ENCODE measurements around the gene CSF2. TPM values are rescaled to one million over a fixed set of nuclear protein-coding genes. Genes with fewer than 3 reads are reported as not detected.

Gene CSF2
- total RNA-seq, 1 experiment from 2014 or later: 0.30 TPM

- Histone ChIP-seq H3K36me3 (ENCODE audit: control insufficient read depth in 1 of 2, insufficient read depth in 2 of 2, low read length in 2 of 2) (no peaks in the 10 kb centered on the region), H3K4me3 (replicated peaks in 1 of 2; ENCODE audit: low read depth in 1 of 2, low read length in 2 of 2) (peak overlapping the region in 1 of 2 experiments; percentile 9; a peak in 1 of 4 replicates), H3K79me2 (ENCODE audit: insufficient read depth, low read length) (no peaks in the 10 kb centered on the region), H3K9ac (ENCODE audit: low read length) (no peak overlapping the region; the same call in 1 of the 2 replicates), H3K4me2 (ENCODE audit: low read length) (peak overlapping the region; percentile 62), H2AFZ (ENCODE audit: low read depth, low read length, poor library complexity, severe bottlenecking) (peak overlapping the region; percentile 62), H3K9me2 (ENCODE audit: insufficient read depth) (no peaks in the 10 kb centered on the region), H3K27ac (ENCODE audit: low read depth, low read length) (no peak overlapping the region; the same call in 1 of the 2 replicates), H3K4me1 (ENCODE audit: control insufficient read depth in 1 of 2, insufficient read depth in 2 of 2, low read length in 2 of 2) (peaks cover 16 to 29% of the 10 kb centered on the region in 2 experiments), H3K27me3 (ENCODE audit: insufficient read depth, low read length) (no peaks in the 10 kb centered on the region), H3K9me3 (ENCODE audit: control insufficient read depth in 1 of 2, insufficient read depth in 1 of 2, low read depth in 1 of 2, low read length in 2 of 2) (no peaks in the 10 kb centered on the region), H4K20me1 (ENCODE audit: insufficient read depth) (no peaks in the 10 kb centered on the region)
- intact Hi-C loops (cut with micrococcal nuclease): no loop called here
- ChIA-PET POLR2A (no interaction called here), CTCF (interaction anchor here (2.1 kb wide), 1 partner anchor 12 kb away, joined by 7 read pairs; no protein-coding TSS in a partner anchor), RAD21 (ENCODE audit: low non-redundant PET in 1 of 2, low total read pairs in 2 of 2, uncharacterized antibody in 2 of 2, unreplicated experiment in 2 of 2) (no interaction called here)
- ATAC-seq (peak; percentile 77), DNase-seq (ENCODE audit: low read depth, low spot score) (peak; percentile 29)
- no TSS peak for BruUV-seq (replicated peaks)
- TF ChIP-seq SP1 (IDR thresholded peaks at IDR 0.05; ENCODE audit: low read depth): no peak
- TF ChIP-seq MAX (IDR thresholded peaks at IDR 0.05): peak; percentile 57; the same call in 1 of the 2 replicates
- peak; percentile 74 for TF ChIP-seq EGR1 (IDR thresholded peaks at IDR 0.05; ENCODE audit: low read depth)
These were observed 1.5 kb downstream of the CSF2 start for GRCh38 chr5:132074772-132075718.

- Histone ChIP-seq H3K4me1 (ENCODE audit: control insufficient read depth in 1 of 2, insufficient read depth in 2 of 2, low read length in 2 of 2) (peaks cover 16 to 29% of the 10 kb centered on the region in 2 experiments), H2AFZ (ENCODE audit: low read depth, low read length, poor library complexity, severe bottlenecking) (peak overlapping the region; percentile 62), H3K9me2 (ENCODE audit: insufficient read depth) (no peaks in the 10 kb centered on the region), H4K20me1 (ENCODE audit: insufficient read depth) (no peaks in the 10 kb centered on the region), H3K9me3 (ENCODE audit: control insufficient read depth in 1 of 2, insufficient read depth in 1 of 2, low read depth in 1 of 2, low read length in 2 of 2) (no peaks in the 10 kb centered on the region), H3K4me3 (replicated peaks in 1 of 2; ENCODE audit: low read depth in 1 of 2, low read length in 2 of 2) (no peak overlapping the region), H3K36me3 (ENCODE audit: control insufficient read depth in 1 of 2, insufficient read depth in 2 of 2, low read length in 2 of 2) (no peaks in the 10 kb centered on the region), H3K4me2 (ENCODE audit: low read length) (peak overlapping the region; percentile 62), H3K27me3 (ENCODE audit: insufficient read depth, low read length) (no peaks in the 10 kb centered on the region), H3K9ac (ENCODE audit: low read length) (no peak overlapping the region), H3K79me2 (ENCODE audit: insufficient read depth, low read length) (no peaks in the 10 kb centered on the region), H3K27ac (ENCODE audit: low read depth, low read length) (no peak overlapping the region)
- ChIA-PET CTCF (no interaction called here), POLR2A (no interaction called here), RAD21 (ENCODE audit: low non-redundant PET in 1 of 2, low total read pairs in 2 of 2, uncharacterized antibody in 2 of 2, unreplicated experiment in 2 of 2) (no interaction called here)
- BruUV-seq (replicated peaks): no TSS peak
- TF ChIP-seq ZBTB33 (IDR thresholded peaks at IDR 0.05; ENCODE audit: extremely low read depth, insufficient replicate concordance, low read length): no peak
- TF ChIP-seq CEBPB (IDR thresholded peaks at IDR 0.05; ENCODE audit: low read depth): no peak
- TF ChIP-seq SP1 (IDR thresholded peaks at IDR 0.05; ENCODE audit: low read depth): no peak
- no peak for TF ChIP-seq TCF7L2 (IDR thresholded peaks at IDR 0.05; ENCODE audit: borderline replicate concordance, extremely low read depth, insufficient read depth, insufficient read length)
- TF ChIP-seq YY1 (IDR thresholded peaks at IDR 0.05; ENCODE audit: extremely low read depth, insufficient replicate concordance, low read depth, low read length): no peak
- TF ChIP-seq RAD21 (IDR thresholded peaks at IDR 0.05; ENCODE audit: low read depth): no peak
- TF ChIP-seq EZH2phosphoT487 (IDR thresholded peaks at IDR 0.05; ENCODE audit: borderline replicate concordance): no peak
- DNase-seq (ENCODE audit: low read depth, low spot score) (no peak), ATAC-seq (no peak)
- intact Hi-C loops (cut with micrococcal nuclease): no loop called here
These were observed 2.1 kb downstream of the CSF2 start for GRCh38 chr5:132075719-132076077.

All from HCT116 (cell line).